Gastrocnemius medialis (tissue), 4 donors: Measurements from ENCODE around the gene PROX1. TPM values are rescaled to one million over a fixed set of nuclear protein-coding genes. Genes with fewer than 3 reads are reported as not detected.

Experiments used
- ATAC-seq, 2 donors: fragments of 150-250 bp; one replicate each; pipeline ENCODE4 v1.9.1; 2016
- DNase-seq, 2 donors: peaks; one replicate each; pipeline ENCODE4 v3.0.0-alpha.2; 2019
- H3K27ac ChIP-seq, 4 donors: fragments of 200-600 bp; sonication (generic); 1 replicate in 1 of 4; 2 replicates in 3 of 4; pipeline ENCODE4 v1.5.1; 2016 to 2018; ENCODE audit warnings: mild to moderate bottlenecking in 2 of 4, moderate library complexity in 1 of 4
- H3K27me3 ChIP-seq, 3 donors: fragments of 200-600 bp; sonication (generic) in 2 of 3; 1 replicate in 1 of 3; 2 replicates in 2 of 3; pipeline versions ENCODE4 v1.5.1 to v1.6.0; 2016 to 2019; ENCODE audit warnings: mild to moderate bottlenecking in 1 of 3, moderate library complexity in 1 of 3
- H3K36me3 ChIP-seq, 2 donors: fragments of 200-600 bp; sonication (generic) in 1 of 2; one replicate each; pipeline ENCODE4 v1.5.1; 2017 to 2018
- H3K4me1 ChIP-seq, 2 donors: fragments of 200-600 bp; sonication (generic) in 1 of 2; one replicate each; pipeline ENCODE4 v1.5.1; 2016 to 2017; ENCODE audit warnings: mild to moderate bottlenecking in 2 of 2
- H3K4me3 ChIP-seq, 4 donors: fragments of 200-600 bp; sonication (generic) in 3 of 4; 1 replicate in 1 of 4; 2 replicates in 3 of 4; pipeline ENCODE4 v1.5.1; 2016 to 2019; ENCODE audit warnings: mild to moderate bottlenecking in 2 of 4
- H3K9me3 ChIP-seq, 3 donors: fragments of 200-600 bp; sonication (generic) in 2 of 3; 1 replicate in 1 of 3; 2 replicates in 2 of 3; pipeline ENCODE4 v1.5.1; 2016 to 2019
- CTCF ChIP-seq, 5 experiments: fragments of 450-650 bp in 3 of 5; fragments of 200-600 bp in 2 of 5; sonication (generic) in 2 of 5; IDR thresholded peaks in 4 of 5; conservative IDR thresholded peaks in 1 of 5; 1 replicate in 4 of 5; 2 replicates in 1 of 5; pipeline ENCODE4 v1.5.1; 2016 to 2019; ENCODE audit warnings: antibody characterized with exemption in 5 of 5, mild to moderate bottlenecking in 3 of 5, moderate library complexity in 3 of 5
- POLR2A ChIP-seq, 2 donors: fragments of 450-650 bp; IDR thresholded peaks; one replicate each; pipeline ENCODE4 v1.6.1; 2017; ENCODE audit warnings: antibody characterized with exemption in 2 of 2, mild to moderate bottlenecking in 2 of 2, moderate library complexity in 2 of 2
- in situ Hi-C, 4 donors: fragments of 200-750 bp; cut with MboI; loops; one replicate each; pipeline versions ENCODE4 v1.15.0 to v1.8.0; 2017; ENCODE audit warnings: low sequenced_read_pairs in 4 of 4
- intact Hi-C: fragments of 100-400 bp; cut with DNase I; formaldehyde crosslinking; loops from one replicate; pipeline ENCODE4 v1.15.1; 2023; ENCODE audit warnings: low total_unique reads
- total RNA-seq, 4 donors: library from RNA; depleted of rRNA; stranded (reverse); fragments of >200 nt; gene quantifications; one replicate each; pipeline versions ENCODE4 v1.1.0 to v1.2.3, GENCODE V29; 2016

Gene PROX1
- total RNA-seq, 4 donors from 2014 or later: 4.1 to 8.0 (median 5.5) TPM

- ATAC-seq (no peak), DNase-seq (no peak)
- Histone ChIP-seq H3K4me3 (peak overlapping the region in 1 of 4 donors; percentile 25), H3K36me3 (no peaks in the 10 kb centered on the region), H3K9me3 (no peaks in the 10 kb centered on the region), H3K27ac (peak overlapping the region in 1 of 4 donors; percentile 0), H3K4me1 (peaks cover 27 to 28% of the 10 kb centered on the region in 2 donors), H3K27me3 (peaks cover 20 to 33% (median 31%) of the 10 kb centered on the region in 3 donors)
- no peak for TF ChIP-seq CTCF (IDR thresholded peaks at IDR 0.05 in 4 of 5, conservative IDR thresholded peaks at IDR 0.05 in 1 of 5)
- in situ Hi-C loops (no loop called here), intact Hi-C loops (loop anchor here (5.0 kb wide), 1 partner anchor 137 kb away; no protein-coding TSS in a partner anchor)
These were observed 2.4 kb upstream of the PROX1 start for GRCh38 chr1:213985209-213986019.

GRCh38 chr1:213986020-213986924 lies 1.5 kb upstream of the PROX1 start:
- in situ Hi-C loops (no loop called here), intact Hi-C loops (loop anchor here (5.0 kb wide), 1 partner anchor 136 kb away; no protein-coding TSS in a partner anchor)
- Histone ChIP-seq H3K4me3 (no peak overlapping the region), H3K9me3 (no peaks in the 10 kb centered on the region), H3K27me3 (peaks cover 13 to 31% (median 27%) of the 10 kb centered on the region in 3 donors), H3K27ac (peak overlapping the region in 1 of 4 donors; percentile 91), H3K4me1 (peaks cover 32 to 35% of the 10 kb centered on the region in 2 donors), H3K36me3 (no peaks in the 10 kb centered on the region)
- TF ChIP-seq POLR2A (IDR thresholded peaks at IDR 0.05): no peak
- TF ChIP-seq CTCF (IDR thresholded peaks at IDR 0.05 in 4 of 5, conservative IDR thresholded peaks at IDR 0.05 in 1 of 5): no peak
- DNase-seq (no peak), ATAC-seq (no peak)

DNA sequence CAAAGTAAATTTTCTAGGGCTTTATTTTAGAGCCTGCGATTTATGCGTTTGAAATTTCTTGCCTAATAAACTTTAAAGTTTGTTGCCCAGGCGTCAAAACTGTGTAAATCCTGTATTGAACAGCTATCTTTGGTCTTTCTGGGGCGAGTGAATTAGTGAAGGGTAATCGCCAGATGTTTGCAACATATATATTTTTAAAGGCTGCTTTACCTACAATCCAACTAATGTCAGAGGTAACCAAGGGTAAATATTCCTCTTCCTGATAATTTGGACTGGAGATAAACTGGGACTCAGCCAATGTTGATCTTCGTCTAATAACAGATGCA lies 885 bp upstream of the PROX1 start:
- no peak for DNase-seq
- Histone ChIP-seq H3K36me3 (no peaks in the 10 kb centered on the region), H3K27me3 (peaks cover 9 to 34% (median 27%) of the 10 kb centered on the region in 3 donors), H3K27ac (peak overlapping the region in 3 of 4 donors; percentile 90 to 92 (median 91)), H3K9me3 (no peaks in the 10 kb centered on the region), H3K4me3 (peak overlapping the region; percentile 65 to 85 (median 82)), H3K4me1 (peaks cover 32 to 35% of the 10 kb centered on the region in 2 donors)
- no peak for ATAC-seq
- TF ChIP-seq POLR2A (IDR thresholded peaks at IDR 0.05) (no peak), CTCF (IDR thresholded peaks at IDR 0.05 in 4 of 5, conservative IDR thresholded peaks at IDR 0.05 in 1 of 5) (no peak)
- intact Hi-C loops: loop anchor here (5.0 kb wide), 1 partner anchor 135 kb away; no protein-coding TSS in a partner anchor
- in situ Hi-C loops: no loop called here

- no peaks in the 10 kb centered on the region for H3K36me3 ChIP-seq
- H3K9me3 ChIP-seq: no peaks in the 10 kb centered on the region
- intact Hi-C loops: loop anchor here (5.0 kb wide), 1 partner anchor 135 kb away; no protein-coding TSS in a partner anchor
- peak overlapping the region; percentile 65 to 85 (median 82) for H3K4me3 ChIP-seq
- ATAC-seq (peak; percentile 42 to 46), DNase-seq (peak in 1 of 2 donors; percentile 81)
- TF ChIP-seq CTCF (IDR thresholded peaks at IDR 0.05 in 4 of 5, conservative IDR thresholded peaks at IDR 0.05 in 1 of 5) (no peak), POLR2A (IDR thresholded peaks at IDR 0.05) (no peak)
- in situ Hi-C loops: no loop called here
- peak overlapping the region; percentile 90 to 92 (median 90) for H3K27ac ChIP-seq
- peaks cover 3 to 32% (median 27%) of the 10 kb centered on the region in 3 donors for H3K27me3 ChIP-seq
- H3K4me1 ChIP-seq: peaks cover 28 to 33% of the 10 kb centered on the region in 2 donors
These were observed 299 bp upstream of the PROX1 start for GRCh38 chr1:213987422-213987926.
